H1 (cell line): ENCODE measurements around the gene KPNA3. TPM values are rescaled to one million over a fixed set of nuclear protein-coding genes. Genes with fewer than 3 reads are reported as not detected.

Experiments
- CTCF ChIA-PET: fragments of 300-600 bp; sonication (Branson Sonifier 250); formaldehyde crosslinking; loops from one replicate; lab custom pipeline; 2021; ENCODE audit not compliant: partially characterized antibody; lab: Charles Lee
- POLR2A ChIA-PET: fragments of 300-600 bp; sonication (Branson Sonifier 250); formaldehyde crosslinking; loops from one replicate; lab custom pipeline; 2021; ENCODE audit warnings: inconsistent platforms; ENCODE audit not compliant: partially characterized antibody; lab: Charles Lee
- DNase-seq, 2 experiments: peaks; one replicate each; pipeline versions ENCODE4 v3.0.0 to v3.0.0-alpha.2; 2010 to 2022; ENCODE audit warnings: low spot score in 2 of 2, low read depth in 1 of 2, mixed read lengths in 1 of 2
- FAIRE-seq: peaks from 2 replicates; lab custom pipeline; 2011; peaks lifted over from hg19 to GRCh38; lab: Jason Lieb, UNC
- H2AFZ ChIP-seq: 2 replicates; pipeline ENCODE4 v1.8.1; 2012; ENCODE audit warnings: low read length, inconsistent platforms
- H2AK5ac ChIP-seq: 2 replicates; pipeline ENCODE4 v1.6.1; 2013; ENCODE audit warnings: low read depth, low read length
- H2BK120ac ChIP-seq: replicated peaks from 2 replicates; pipeline ENCODE3; 2013; ENCODE audit warnings: low read depth, low read length, inconsistent platforms
- H2BK12ac ChIP-seq: 2 replicates; pipeline ENCODE4 v1.6.1; 2013; ENCODE audit warnings: low read depth, low read length
- H2BK15ac ChIP-seq: 2 replicates; pipeline ENCODE4 v1.6.1; 2013; ENCODE audit warnings: low read length
- H2BK20ac ChIP-seq: 2 replicates; pipeline ENCODE4 v1.6.1; 2013; ENCODE audit warnings: low read length
- H2BK5ac ChIP-seq: 2 replicates; pipeline ENCODE4 v1.6.1; 2013; ENCODE audit warnings: low read depth, low read length
- H3K14ac ChIP-seq: 2 replicates; pipeline ENCODE4 v1.6.1; 2013; ENCODE audit warnings: inconsistent platforms; ENCODE audit not compliant: insufficient read length
- H3K18ac ChIP-seq: 2 replicates; pipeline ENCODE4 v1.6.1; 2013; ENCODE audit warnings: low read length; ENCODE audit errors: extremely low read depth
- H3K23ac ChIP-seq: 2 replicates; pipeline ENCODE4 v1.6.1; 2013; ENCODE audit warnings: inconsistent platforms; ENCODE audit not compliant: insufficient read length
- H3K23me2 ChIP-seq: 2 replicates; pipeline ENCODE4 v1.6.1; 2013; ENCODE audit warnings: low read depth, low read length
- H3K27ac ChIP-seq: 2 replicates; pipeline ENCODE4 v1.6.1; 2011; ENCODE audit warnings: low read depth, low read length, inconsistent platforms
- H3K27me3 ChIP-seq, 4 experiments: replicated peaks in 1 of 4; 1 replicate in 1 of 4; 2 replicates in 3 of 4; pipeline versions ENCODE4 v1.6.1 to v1.8.1; 2011 to 2013; ENCODE audit warnings: low read length in 3 of 4, mild to moderate bottlenecking in 3 of 4, inconsistent platforms in 2 of 4, mixed read lengths in 2 of 4, moderate library complexity in 1 of 4; ENCODE audit not compliant: control insufficient read depth in 3 of 4, insufficient read depth in 3 of 4; ENCODE audit errors: extremely low read depth in 1 of 4
- H3K36me3 ChIP-seq, 4 experiments: 2 replicates each; pipeline versions ENCODE4 v1.6.1 to v1.8.1; 2011 to 2013; ENCODE audit warnings: mild to moderate bottlenecking in 4 of 4, low read length in 3 of 4, moderate library complexity in 2 of 4, control low read depth in 1 of 4, inconsistent platforms in 1 of 4; ENCODE audit not compliant: insufficient read depth in 4 of 4, control insufficient read depth in 2 of 4
- H3K4ac ChIP-seq: replicated peaks from 2 replicates; pipeline ENCODE3; 2013; ENCODE audit warnings: low read length, low read depth, mixed read lengths, inconsistent platforms; ENCODE audit not compliant: insufficient read length
- H3K4me1 ChIP-seq, 4 experiments: replicated peaks in 1 of 4; 1 replicate in 1 of 4; 2 replicates in 3 of 4; pipeline versions ENCODE4 v1.6.1 to v1.8.1; 2011 to 2013; ENCODE audit warnings: low read length in 3 of 4, inconsistent platforms in 2 of 4, mixed read lengths in 1 of 4; ENCODE audit not compliant: insufficient read depth in 4 of 4, control insufficient read depth in 3 of 4
- H3K4me2 ChIP-seq, 2 experiments: 2 replicates each; pipeline versions ENCODE4 v1.6.1 to v1.8.1; 2011 to 2013; ENCODE audit warnings: low read depth in 2 of 2, low read length in 2 of 2, control low read depth in 1 of 2, inconsistent platforms in 1 of 2, mild to moderate bottlenecking in 1 of 2; ENCODE audit not compliant: insufficient read depth in 1 of 2
- H3K4me3 ChIP-seq, 4 experiments: fragments of 200-600, 300-600 bp in 1 of 4; sonication (generic), shearing (Covaris generic), sonication (Bioruptor Twin) in 1 of 4; 2 replicates each; pipeline versions ENCODE4 v1.5.1 to v1.8.1; 2011 to 2016; ENCODE audit warnings: low read length in 4 of 4, low read depth in 3 of 4, control low read depth in 2 of 4, inconsistent platforms in 2 of 4, mild to moderate bottlenecking in 2 of 4, mixed read lengths in 1 of 4, moderate library complexity in 1 of 4; ENCODE audit not compliant: insufficient read depth in 2 of 4; ENCODE audit errors: extremely low read depth in 1 of 4
- H3K56ac ChIP-seq: replicated peaks from 2 replicates; pipeline ENCODE3; 2013; ENCODE audit warnings: low read depth, mild to moderate bottlenecking, mixed read lengths, low read length, inconsistent platforms; ENCODE audit not compliant: insufficient read length
- H3K79me1 ChIP-seq: 2 replicates; pipeline ENCODE4 v1.6.1; 2013; ENCODE audit warnings: low read depth, low read length, control low read depth
- H3K79me2 ChIP-seq, 2 experiments: 2 replicates each; pipeline versions ENCODE4 v1.6.1 to v1.8.1; 2012 to 2013; ENCODE audit warnings: low read length in 2 of 2, mild to moderate bottlenecking in 2 of 2, inconsistent platforms in 1 of 2; ENCODE audit not compliant: insufficient read depth in 2 of 2, control insufficient read depth in 1 of 2
- H3K9ac ChIP-seq, 4 experiments: replicated peaks in 1 of 4; 1 replicate in 1 of 4; 2 replicates in 3 of 4; pipeline versions ENCODE4 v1.6.1 to v1.8.1; 2011 to 2013; ENCODE audit warnings: low read depth in 3 of 4, low read length in 3 of 4, control low read depth in 2 of 4, mild to moderate bottlenecking in 2 of 4, moderate library complexity in 2 of 4, inconsistent platforms in 1 of 4; ENCODE audit errors: extremely low read depth in 1 of 4
- H3K9me3 ChIP-seq, 2 experiments: 2 replicates each; pipeline versions ENCODE4 v1.6.1 to v1.8.1; 2012 to 2013; ENCODE audit warnings: mild to moderate bottlenecking in 2 of 2, moderate library complexity in 2 of 2, control low read depth in 1 of 2, inconsistent platforms in 1 of 2, low read depth in 1 of 2, low read length in 1 of 2, mixed read lengths in 1 of 2; ENCODE audit not compliant: insufficient read depth in 2 of 2
- H4K20me1 ChIP-seq, 2 experiments: replicated peaks in 1 of 2; 2 replicates each; pipeline versions ENCODE3 to v1.8.1; 2011 to 2013; ENCODE audit warnings: inconsistent platforms in 2 of 2, low read length in 2 of 2, mild to moderate bottlenecking in 1 of 2; ENCODE audit not compliant: insufficient read depth in 2 of 2, control insufficient read depth in 1 of 2
- H4K5ac ChIP-seq: 2 replicates; pipeline ENCODE4 v1.6.1; 2013; ENCODE audit warnings: low read length, low read depth, mixed read lengths, inconsistent platforms; ENCODE audit not compliant: insufficient read length
- H4K8ac ChIP-seq: 2 replicates; pipeline ENCODE4 v1.8.0; 2013; ENCODE audit warnings: mild to moderate bottlenecking, moderate library complexity, low read length, inconsistent platforms; ENCODE audit not compliant: insufficient read depth; ENCODE audit errors: extremely low read depth
- H4K91ac ChIP-seq: replicated peaks from 2 replicates; pipeline ENCODE3; 2013; ENCODE audit warnings: low read length, mixed read lengths, inconsistent platforms; ENCODE audit not compliant: insufficient read length
- RAD21 ChIP-seq, 2 experiments: IDR thresholded peaks in 1 of 2; conservative IDR thresholded peaks in 1 of 2; 2 replicates each; pipeline ENCODE4 v1.6.1; 2011; ENCODE audit warnings: low read depth in 2 of 2, low read length in 2 of 2, improper control_type of control experiment in 1 of 2, inconsistent platforms in 1 of 2, mild to moderate bottlenecking in 1 of 2, moderate library complexity in 1 of 2
- SP2 ChIP-seq: IDR thresholded peaks from 2 replicates; pipeline ENCODE4 v1.6.1; 2012; ENCODE audit warnings: mild to moderate bottlenecking, low read length, inconsistent platforms
- WGBS, 2 experiments: shearing (Covaris generic) in 1 of 2; methylation state at CpG; one replicate each; pipeline versions ENCODE4 v1.1.6 to v1.1.7; 2013 to 2015; ENCODE audit warnings: low lambda C conversion rate in 2 of 2, mixed read lengths in 2 of 2, inconsistent platforms in 1 of 2, low coverage in 1 of 2, missing lambda C conversion rate in 1 of 2; ENCODE audit not compliant: insufficient replicate concordance in 2 of 2, insufficient coverage in 1 of 2, insufficient read length in 1 of 2; ENCODE audit errors: extremely low coverage in 1 of 2, missing lambda C conversion rate in 1 of 2; 5-methylcytosine and 5-hydroxymethylcytosine counted together
- polyA plus RNA-seq, 7 experiments: library from polyadenylated mRNA; depleted of rRNA in 3 of 7; stranded (reverse) in 5 of 7; unstranded in 2 of 7; fragments of >200 nt in 5 of 7; fragments of 200-250 nt in 2 of 7; gene quantifications; 1 replicate in 5 of 7; 2 replicates in 1 of 7; 4 replicates in 1 of 7; pipeline versions ENCODE4 v1.2.1 to v1.2.3, GENCODE V29; 2011 to 2013; ENCODE audit warnings: missing spikeins in 2 of 7, mixed read lengths in 2 of 7
- total RNA-seq: library from RNA; stranded (reverse); fragmentation: NEBNext Ultra II Directional; extraction: Animal tissue kit (Norgen Biotek cat#: 25700); gene quantifications from 2 replicates; pipeline ENCODE4 v1.2.1, GENCODE V29; 2021
- TF ChIP-seq, protein P1 (sequence below), 3 experiments: IDR thresholded peaks; 1 replicate in 2 of 3; 2 replicates in 1 of 3; pipeline versions ENCODE4 v1.5.1 to v1.6.1; 2011; ENCODE audit warnings: low read length in 3 of 3, mild to moderate bottlenecking in 3 of 3, inconsistent platforms in 2 of 3, low read depth in 1 of 3, moderate library complexity in 1 of 3; ENCODE audit not compliant: insufficient read depth in 1 of 3; ENCODE audit errors: control extremely low read depth in 1 of 3

The KPNA3 gene
- total and polyA plus RNA-seq, 2 of the 8 experiments (the other 6 are each of a cell fraction or from before 2014, with no cell fraction given), result 21.4 to 63.2 TPM

DNA sequence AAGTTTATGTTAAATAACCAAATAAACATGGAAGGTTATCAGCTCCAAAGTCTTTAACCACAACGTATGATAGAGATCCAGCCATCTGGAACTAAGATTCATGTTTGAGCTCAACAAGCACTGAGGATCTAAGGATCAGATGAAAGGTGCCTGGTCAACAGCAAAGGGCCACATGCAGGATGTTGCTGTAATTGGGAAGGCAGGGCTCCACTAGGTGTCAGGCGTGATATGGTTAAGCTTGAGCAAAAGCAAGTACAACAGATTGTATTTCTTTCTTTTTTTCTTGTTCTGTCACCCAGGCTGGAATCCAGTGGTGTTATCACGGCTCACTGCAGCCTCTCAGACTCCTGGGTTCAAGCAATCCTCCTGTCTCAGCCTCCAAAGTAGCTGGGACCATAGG lies 113.2 kb downstream of the KPNA3 start:
- Histone ChIP-seq H3K79me2 (peaks cover 10 to 74% of the 10 kb centered on the region in 2 experiments), H3K9me3 (peaks cover 9 to 20% of the 10 kb centered on the region in 2 experiments; a peak in 3 of 4 replicates), H4K8ac (no peak overlapping the region), H4K91ac (no peak overlapping the region), H3K23ac (no peak overlapping the region), H3K4me3 (no peak overlapping the region), H2BK120ac (no peak overlapping the region), H3K79me1 (peaks cover 3% of the 10 kb centered on the region; the same call in 1 of the 2 replicates), H2BK5ac (no peak overlapping the region), H3K27me3 (no peaks in the 10 kb centered on the region), H4K5ac (no peak overlapping the region), H2AFZ (no peak overlapping the region), H3K36me3 (peaks cover 0 to 35% (median 9%) of the 10 kb centered on the region in 4 experiments; a peak in 4 of 8 replicates), H3K14ac (no peak overlapping the region), H4K20me1 (peaks cover 0 to 3% of the 10 kb centered on the region in 2 experiments), H2BK20ac (no peak overlapping the region), H2AK5ac (no peak overlapping the region), H3K18ac (no peak overlapping the region), H2BK15ac (no peak overlapping the region), H3K4me2 (no peak overlapping the region), H2BK12ac (no peak overlapping the region), H3K9ac (no peak overlapping the region), H3K4ac (no peak overlapping the region), H3K56ac (no peak overlapping the region), H3K4me1 (no peaks in the 10 kb centered on the region), H3K27ac (no peak overlapping the region), H3K23me2 (no peaks in the 10 kb centered on the region)
- 91% methylated on average over 3 of the region's 3 CpGs; no CpG with 5 or more reads in 1 of the 2 experiments for WGBS, 2 experiments
- DNase-seq, result no peak
- TF ChIP-seq SP2 (no peak), RAD21 (IDR thresholded peaks at IDR 0.05 in 1 of 2, conservative IDR thresholded peaks at IDR 0.05 in 1 of 2; ENCODE audit: low read depth in 2 of 2, low read length in 2 of 2) (0 out of 4 replicates have a peak, but pooled peaks of 1 of the 2 experiments have one; percentile 2)
- TF ChIP-seq, protein P1, sequence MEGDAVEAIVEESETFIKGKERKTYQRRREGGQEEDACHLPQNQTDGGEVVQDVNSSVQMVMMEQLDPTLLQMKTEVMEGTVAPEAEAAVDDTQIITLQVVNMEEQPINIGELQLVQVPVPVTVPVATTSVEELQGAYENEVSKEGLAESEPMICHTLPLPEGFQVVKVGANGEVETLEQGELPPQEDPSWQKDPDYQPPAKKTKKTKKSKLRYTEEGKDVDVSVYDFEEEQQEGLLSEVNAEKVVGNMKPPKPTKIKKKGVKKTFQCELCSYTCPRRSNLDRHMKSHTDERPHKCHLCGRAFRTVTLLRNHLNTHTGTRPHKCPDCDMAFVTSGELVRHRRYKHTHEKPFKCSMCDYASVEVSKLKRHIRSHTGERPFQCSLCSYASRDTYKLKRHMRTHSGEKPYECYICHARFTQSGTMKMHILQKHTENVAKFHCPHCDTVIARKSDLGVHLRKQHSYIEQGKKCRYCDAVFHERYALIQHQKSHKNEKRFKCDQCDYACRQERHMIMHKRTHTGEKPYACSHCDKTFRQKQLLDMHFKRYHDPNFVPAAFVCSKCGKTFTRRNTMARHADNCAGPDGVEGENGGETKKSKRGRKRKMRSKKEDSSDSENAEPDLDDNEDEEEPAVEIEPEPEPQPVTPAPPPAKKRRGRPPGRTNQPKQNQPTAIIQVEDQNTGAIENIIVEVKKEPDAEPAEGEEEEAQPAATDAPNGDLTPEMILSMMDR (IDR thresholded peaks at IDR 0.05; ENCODE audit: control extremely low read depth in 1 of 3, insufficient read depth in 1 of 3, low read depth in 1 of 3, low read length in 3 of 3), result peak in 1 of 3 experiments; percentile 2; a peak in 1 of 4 replicates
- ChIA-PET POLR2A (interaction anchor here (0.9 to 1.2 kb wide), 2 partner anchors 10 to 12 kb away, joined by 3 to 5 read pairs; partner anchors contain the start of gene EBPL), CTCF (interaction anchor here (0.7 to 2.1 kb wide), 2 partner anchors 9 to 78 kb away, joined by 3 to 7 read pairs; no protein-coding TSS in a partner anchor)
- FAIRE-seq, result no peak
